Lower lobe of right lung (tissue), 2 donors: ENCODE measurements around the gene TRERF1. TPM values are rescaled to one million over a fixed set of nuclear protein-coding genes. Genes with fewer than 3 reads are reported as not detected.
"Not testable (repeated sequence)": the region's sequence is repeated elsewhere in the genome, so short reads cannot be mapped to it uniquely, and the experiment has no call there.

ENCODE experiments used
- ATAC-seq, 2 donors: fragments of 200-7000 bp; cut with Tn5 transposase; one replicate each; pipeline ENCODE4 v1.9.1; 2020 to 2022; ENCODE audit warnings: mild to moderate bottlenecking in 2 of 2, moderate library complexity in 2 of 2
- DNase-seq: peaks from one replicate; pipeline ENCODE4 v3.0.0-alpha.2; 2020
- H3K27ac ChIP-seq: fragments of 200-600 bp; one replicate; pipeline ENCODE4 v1.8.0; 2022
- H3K27me3 ChIP-seq: fragments of 200-600 bp; one replicate; pipeline ENCODE4 v1.8.0; 2022; ENCODE audit warnings: low read depth
- H3K36me3 ChIP-seq: fragments of 200-600 bp; one replicate; pipeline ENCODE4 v1.8.0; 2022; ENCODE audit warnings: mild to moderate bottlenecking
- H3K4me1 ChIP-seq: fragments of 200-600 bp; one replicate; pipeline ENCODE4 v1.8.0; 2022
- H3K4me3 ChIP-seq: fragments of 200-600 bp; one replicate; pipeline ENCODE4 v1.8.0; 2022; ENCODE audit warnings: mild to moderate bottlenecking
- H3K9me3 ChIP-seq: fragments of 200-600 bp; one replicate; pipeline ENCODE4 v1.8.0; 2022
- intact Hi-C: fragments of 100-400 bp; cut with DNase I; formaldehyde crosslinking; loops from one replicate; pipeline ENCODE4 v1.11.0; 2022
- total RNA-seq: library from RNA; stranded (reverse); fragmentation: NEBNext Ultra II Directional; extraction: Animal tissue kit (Norgen Biotek cat#: 25700); gene quantifications from one replicate; pipeline ENCODE4 v1.2.1, GENCODE V29; 2021
- TF ChIP-seq, protein P1 (sequence below): fragments of 200-600 bp; IDR thresholded peaks from one replicate; pipeline ENCODE4 v1.8.0; 2022; ENCODE audit warnings: antibody characterized with exemption, mild to moderate bottlenecking
- donor health status: DM: no; HTN: yes; CAD: no; lungs with severe emphysema.

Gene TRERF1
- total RNA-seq, 1 donor from 2014 or later, result 5.6 TPM

- TF ChIP-seq, protein P1, sequence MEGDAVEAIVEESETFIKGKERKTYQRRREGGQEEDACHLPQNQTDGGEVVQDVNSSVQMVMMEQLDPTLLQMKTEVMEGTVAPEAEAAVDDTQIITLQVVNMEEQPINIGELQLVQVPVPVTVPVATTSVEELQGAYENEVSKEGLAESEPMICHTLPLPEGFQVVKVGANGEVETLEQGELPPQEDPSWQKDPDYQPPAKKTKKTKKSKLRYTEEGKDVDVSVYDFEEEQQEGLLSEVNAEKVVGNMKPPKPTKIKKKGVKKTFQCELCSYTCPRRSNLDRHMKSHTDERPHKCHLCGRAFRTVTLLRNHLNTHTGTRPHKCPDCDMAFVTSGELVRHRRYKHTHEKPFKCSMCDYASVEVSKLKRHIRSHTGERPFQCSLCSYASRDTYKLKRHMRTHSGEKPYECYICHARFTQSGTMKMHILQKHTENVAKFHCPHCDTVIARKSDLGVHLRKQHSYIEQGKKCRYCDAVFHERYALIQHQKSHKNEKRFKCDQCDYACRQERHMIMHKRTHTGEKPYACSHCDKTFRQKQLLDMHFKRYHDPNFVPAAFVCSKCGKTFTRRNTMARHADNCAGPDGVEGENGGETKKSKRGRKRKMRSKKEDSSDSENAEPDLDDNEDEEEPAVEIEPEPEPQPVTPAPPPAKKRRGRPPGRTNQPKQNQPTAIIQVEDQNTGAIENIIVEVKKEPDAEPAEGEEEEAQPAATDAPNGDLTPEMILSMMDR, result no peak
- Histone ChIP-seq H3K27ac (no peak overlapping the region), H3K36me3 (peaks cover 71% of the 10 kb centered on the region), H3K4me1 (peaks cover 10% of the 10 kb centered on the region), H3K27me3 (no peaks in the 10 kb centered on the region), H3K9me3 (no peaks in the 10 kb centered on the region), H3K4me3 (no peak overlapping the region)
- intact Hi-C loops, result no loop called here
- ATAC-seq, result no peak
- no peak for DNase-seq
These were observed 239.3 kb downstream of the TRERF1 start for GRCh38 chr6:42212442-42212841.

DNA sequence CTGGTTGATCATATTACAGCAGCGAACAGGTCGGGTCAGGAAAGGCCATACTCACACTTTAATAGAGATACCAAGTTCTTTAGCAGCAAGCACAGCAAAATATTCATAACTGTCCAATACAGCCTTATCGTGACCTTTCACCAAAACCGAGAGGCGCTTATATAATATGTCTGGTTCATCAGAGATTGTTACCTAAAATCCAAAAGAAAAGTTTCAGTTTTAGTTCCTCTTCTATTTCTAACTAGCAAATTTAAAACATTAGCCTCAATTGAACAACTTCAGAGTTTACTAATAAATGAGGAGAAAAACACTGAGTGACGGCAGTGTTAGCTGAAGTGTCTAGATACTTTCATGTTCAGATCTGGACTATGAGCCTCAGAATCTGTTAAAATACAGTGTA lies 240.0 kb downstream of the TRERF1 start:
- Histone ChIP-seq H3K4me1 (peaks cover 5% of the 10 kb centered on the region), H3K9me3 (no peaks in the 10 kb centered on the region), H3K27ac (no peak overlapping the region), H3K36me3 (peaks cover 78% of the 10 kb centered on the region), H3K27me3 (no peaks in the 10 kb centered on the region), H3K4me3 (no peak overlapping the region)
- TF ChIP-seq, protein P1, result no peak
- no peak for ATAC-seq
- intact Hi-C loops, result no loop called here
- DNase-seq, result no peak

- TF ChIP-seq, protein P1, result no peak
- Histone ChIP-seq H3K4me1 (no peaks in the 10 kb centered on the region), H3K4me3 (no peak overlapping the region), H3K9me3 (no peaks in the 10 kb centered on the region), H3K36me3 (peaks cover 90% of the 10 kb centered on the region), H3K27me3 (no peaks in the 10 kb centered on the region), H3K27ac (no peak overlapping the region)
- intact Hi-C loops, result no loop called here
- no peak for DNase-seq
- no peak for ATAC-seq
These were observed 241.2 kb downstream of the TRERF1 start for GRCh38 chr6:42210551-42210950.

DNA sequence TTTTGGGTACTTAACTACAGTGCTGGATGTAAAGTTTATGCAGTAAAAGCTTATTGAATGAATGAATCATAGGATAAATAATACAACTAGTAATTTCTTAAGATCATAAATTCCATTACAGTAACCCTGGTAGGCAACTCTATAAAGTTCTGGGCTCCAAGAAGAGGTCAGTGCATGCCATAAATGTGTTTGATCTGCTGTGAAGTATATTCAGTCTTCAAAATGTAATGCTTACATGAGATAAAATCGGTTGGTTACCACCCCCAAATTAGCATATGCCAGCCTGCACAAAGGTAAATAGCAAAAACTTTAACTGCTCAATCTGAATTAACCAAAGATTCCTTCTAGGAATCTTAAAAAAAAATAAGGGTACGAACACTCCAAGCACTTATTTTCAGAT lies 244.2 kb downstream of the TRERF1 start:
- H3K27ac ChIP-seq, H3K27me3 ChIP-seq, H3K4me3 ChIP-seq, intact Hi-C loops, ATAC-seq, DNase-seq, H3K4me1 ChIP-seq, H3K9me3 ChIP-seq: not testable (repeated sequence)
- peaks cover 84% of the 10 kb centered on the region for H3K36me3 ChIP-seq

DNA sequence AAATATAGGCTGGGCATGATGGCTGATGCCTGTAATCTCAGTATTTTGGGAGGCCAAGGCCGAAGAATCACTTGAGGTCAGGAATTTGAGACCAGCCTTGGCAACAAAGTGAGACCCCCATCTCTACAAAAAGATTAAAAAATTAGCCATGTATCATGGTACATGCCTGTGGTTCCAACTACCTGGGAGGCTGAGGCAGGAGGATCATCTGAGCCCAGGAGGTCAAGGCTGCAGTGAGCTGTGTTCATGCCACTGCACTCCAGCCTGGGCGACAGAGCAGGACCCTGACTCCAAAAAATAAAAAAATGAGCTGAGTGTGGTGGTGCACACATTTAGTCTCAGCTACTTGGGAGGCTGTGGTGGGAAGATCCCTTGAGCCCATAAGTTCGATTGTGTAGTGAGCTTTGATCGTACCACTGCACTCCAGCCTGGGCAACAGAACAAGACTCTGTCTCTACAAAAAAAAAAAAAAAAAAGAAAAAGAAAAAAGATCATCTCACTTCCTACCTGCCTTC lies 246.9 kb downstream of the TRERF1 start:
- intact Hi-C loops, result no loop called here
- TF ChIP-seq, protein P1, result no peak
- ATAC-seq, result no peak
- Histone ChIP-seq H3K4me1 (no peaks in the 10 kb centered on the region), H3K4me3 (no peak overlapping the region), H3K27ac (no peak overlapping the region), H3K27me3 (no peaks in the 10 kb centered on the region), H3K9me3 (no peaks in the 10 kb centered on the region), H3K36me3 (peaks cover 60% of the 10 kb centered on the region)
- no peak for DNase-seq

GRCh38 chr6:42203183-42203582 lies 248.5 kb downstream of the TRERF1 start:
- Histone ChIP-seq H3K27ac (no peak overlapping the region), H3K4me1 (no peaks in the 10 kb centered on the region), H3K27me3 (no peaks in the 10 kb centered on the region), H3K36me3 (peaks cover 43% of the 10 kb centered on the region), H3K9me3 (no peaks in the 10 kb centered on the region), H3K4me3 (no peak overlapping the region)
- no peak for DNase-seq
- TF ChIP-seq, protein P1, result no peak
- intact Hi-C loops, result no loop called here
- no peak for ATAC-seq

DNA sequence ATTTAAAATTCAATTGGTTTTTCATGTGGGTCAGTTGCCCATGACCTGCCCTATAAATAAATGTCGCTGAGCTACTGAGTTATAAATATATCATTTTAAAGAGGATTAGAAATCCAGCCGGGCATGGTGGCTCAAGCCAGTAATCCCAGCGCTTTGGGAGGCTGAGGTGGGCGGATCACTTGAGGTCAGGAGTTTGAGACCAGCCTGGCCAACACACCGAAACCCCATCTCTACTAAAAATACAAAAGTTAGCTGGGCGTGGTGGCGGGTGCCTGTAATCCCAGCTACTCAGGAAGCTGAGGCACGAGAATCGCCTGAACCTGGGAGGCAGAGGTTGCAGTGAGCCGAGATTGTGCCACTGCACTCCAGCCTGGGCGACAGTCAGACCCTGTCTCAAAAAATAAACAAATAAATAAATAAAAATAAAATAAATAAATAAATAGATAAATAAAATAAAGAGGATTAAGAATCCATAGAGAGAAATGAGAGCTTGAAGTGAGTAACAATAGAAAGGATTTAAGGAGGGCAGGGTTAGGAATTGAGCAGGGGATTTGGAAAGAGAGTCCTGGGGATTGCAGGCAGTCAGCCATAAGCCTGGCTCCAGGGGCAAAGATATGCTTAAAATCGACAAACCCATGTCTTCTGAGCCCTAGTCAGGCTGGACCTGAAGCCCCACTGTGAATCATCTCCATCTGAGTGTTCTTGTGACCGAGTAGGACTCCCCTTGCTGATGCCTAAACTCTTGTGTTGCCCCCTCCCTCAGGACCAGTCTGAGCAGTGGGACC lies 249.4 kb downstream of the TRERF1 start:
- DNase-seq, H3K4me1 ChIP-seq, H3K27me3 ChIP-seq, ATAC-seq, H3K4me3 ChIP-seq, H3K27ac ChIP-seq, H3K9me3 ChIP-seq, intact Hi-C loops: not testable (repeated sequence)
- peaks cover 35% of the 10 kb centered on the region for H3K36me3 ChIP-seq
